Glutamatergic neuron (in vitro differentiated cells): ENCODE data around the gene HEPACAM. TPM values are rescaled to one million over a fixed set of nuclear protein-coding genes. Genes with fewer than 3 reads are reported as not detected.

Source experiments
- DNase-seq: peaks from one replicate; pipeline ENCODE4 v3.0.0; 2022
- H3K27ac Mint-ChIP-seq: one replicate; pipeline ENCODE4 v1.8.0; 2020; ENCODE audit warnings: mild to moderate bottlenecking, mixed read lengths, inconsistent platforms; ENCODE audit not compliant: unreplicated experiment
- H3K27me3 Mint-ChIP-seq: one replicate; pipeline ENCODE4 v1.8.0; 2020; ENCODE audit warnings: mild to moderate bottlenecking, moderate library complexity, mixed read lengths, inconsistent platforms; ENCODE audit not compliant: unreplicated experiment
- H3K36me3 Mint-ChIP-seq: one replicate; pipeline ENCODE4 v1.8.0; 2020; ENCODE audit warnings: mild to moderate bottlenecking, mixed read lengths, inconsistent platforms; ENCODE audit not compliant: unreplicated experiment
- H3K4me1 Mint-ChIP-seq: one replicate; pipeline ENCODE4 v1.8.0; 2020; ENCODE audit warnings: mild to moderate bottlenecking, low read depth, mixed read lengths, inconsistent platforms; ENCODE audit not compliant: unreplicated experiment
- H3K4me3 Mint-ChIP-seq: one replicate; pipeline ENCODE4 v1.8.0; 2020; ENCODE audit warnings: mild to moderate bottlenecking, mixed read lengths, inconsistent platforms; ENCODE audit not compliant: unreplicated experiment
- H3K9me3 Mint-ChIP-seq: one replicate; pipeline ENCODE4 v1.8.0; 2020; ENCODE audit warnings: mild to moderate bottlenecking, moderate library complexity, mixed read lengths, inconsistent platforms; ENCODE audit not compliant: unreplicated experiment
- total RNA-seq: library from RNA; stranded (reverse); fragmentation: NEBNext Ultra II Directional; extraction: Animal tissue kit (Norgen Biotek cat#: 25700); gene quantifications from one replicate; pipeline ENCODE4 v1.2.1, GENCODE V29; 2021; ENCODE audit not compliant: unreplicated experiment
- TF ChIP-seq, protein P1 (sequence below): fragments of 200-600 bp; sonication (generic); IDR thresholded peaks from one replicate; pipeline ENCODE4 v1.5.0; 2021; ENCODE audit not compliant: partially characterized antibody, unreplicated experiment

The HEPACAM gene
- total RNA-seq, 1 donor from 2014 or later, result not detected

GRCh38 chr11:124899383-124900145, 36.3 kb downstream of the HEPACAM start:
- DNase-seq, result no peak

GRCh38 chr11:124898711-124899110, 37.1 kb downstream of the HEPACAM start:
- H3K27ac Mint-ChIP-seq, result no peak overlapping the region
- no peak overlapping the region for H3K4me3 Mint-ChIP-seq
- peaks cover 3% of the 10 kb centered on the region for H3K27me3 Mint-ChIP-seq
- no peaks in the 10 kb centered on the region for H3K4me1 Mint-ChIP-seq
- no peaks in the 10 kb centered on the region for H3K36me3 Mint-ChIP-seq
- H3K9me3 Mint-ChIP-seq, result peaks cover 3% of the 10 kb centered on the region
- TF ChIP-seq, protein P1, sequence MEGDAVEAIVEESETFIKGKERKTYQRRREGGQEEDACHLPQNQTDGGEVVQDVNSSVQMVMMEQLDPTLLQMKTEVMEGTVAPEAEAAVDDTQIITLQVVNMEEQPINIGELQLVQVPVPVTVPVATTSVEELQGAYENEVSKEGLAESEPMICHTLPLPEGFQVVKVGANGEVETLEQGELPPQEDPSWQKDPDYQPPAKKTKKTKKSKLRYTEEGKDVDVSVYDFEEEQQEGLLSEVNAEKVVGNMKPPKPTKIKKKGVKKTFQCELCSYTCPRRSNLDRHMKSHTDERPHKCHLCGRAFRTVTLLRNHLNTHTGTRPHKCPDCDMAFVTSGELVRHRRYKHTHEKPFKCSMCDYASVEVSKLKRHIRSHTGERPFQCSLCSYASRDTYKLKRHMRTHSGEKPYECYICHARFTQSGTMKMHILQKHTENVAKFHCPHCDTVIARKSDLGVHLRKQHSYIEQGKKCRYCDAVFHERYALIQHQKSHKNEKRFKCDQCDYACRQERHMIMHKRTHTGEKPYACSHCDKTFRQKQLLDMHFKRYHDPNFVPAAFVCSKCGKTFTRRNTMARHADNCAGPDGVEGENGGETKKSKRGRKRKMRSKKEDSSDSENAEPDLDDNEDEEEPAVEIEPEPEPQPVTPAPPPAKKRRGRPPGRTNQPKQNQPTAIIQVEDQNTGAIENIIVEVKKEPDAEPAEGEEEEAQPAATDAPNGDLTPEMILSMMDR, result no peak
- DNase-seq, result no peak

More at GRCh38 chr11:124899383-124900145, 36.3 kb downstream of the HEPACAM start:
- no peak overlapping the region for H3K4me3 Mint-ChIP-seq
- TF ChIP-seq, protein P1, result no peak
- H3K27ac Mint-ChIP-seq, result no peak overlapping the region
- H3K36me3 Mint-ChIP-seq, result no peaks in the 10 kb centered on the region
- H3K4me1 Mint-ChIP-seq, result no peaks in the 10 kb centered on the region
- peaks cover 3% of the 10 kb centered on the region for H3K9me3 Mint-ChIP-seq
- H3K27me3 Mint-ChIP-seq, result peaks cover 3% of the 10 kb centered on the region

DNA sequence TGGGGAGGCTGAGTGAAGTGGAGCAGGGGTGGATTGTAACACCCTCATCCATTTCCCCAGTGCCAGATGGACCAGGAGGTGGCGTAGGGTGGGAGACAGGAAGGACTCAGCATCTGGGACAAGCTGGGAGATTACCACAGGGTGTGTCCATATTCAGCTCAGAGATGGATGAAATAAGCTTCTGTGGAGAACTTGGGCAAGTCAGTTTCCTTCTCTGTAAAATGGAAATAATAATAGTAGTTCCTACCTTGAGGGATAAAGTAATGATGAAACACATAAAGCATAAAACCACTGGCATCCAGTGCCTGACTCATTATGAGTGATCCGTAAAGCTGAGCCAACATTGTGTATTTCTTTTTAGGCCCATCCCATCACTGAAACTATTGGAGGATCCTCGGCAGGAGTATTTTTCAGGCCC, 37.6 kb downstream of the HEPACAM start:
- DNase-seq, result no peak
- Mint-ChIP-seq H3K9me3 (peaks cover 3% of the 10 kb centered on the region), H3K36me3 (no peaks in the 10 kb centered on the region), H3K4me3 (no peak overlapping the region), H3K4me1 (no peaks in the 10 kb centered on the region), H3K27me3 (peaks cover 3% of the 10 kb centered on the region), H3K27ac (no peak overlapping the region)
- TF ChIP-seq, protein P1, result no peak

DNA sequence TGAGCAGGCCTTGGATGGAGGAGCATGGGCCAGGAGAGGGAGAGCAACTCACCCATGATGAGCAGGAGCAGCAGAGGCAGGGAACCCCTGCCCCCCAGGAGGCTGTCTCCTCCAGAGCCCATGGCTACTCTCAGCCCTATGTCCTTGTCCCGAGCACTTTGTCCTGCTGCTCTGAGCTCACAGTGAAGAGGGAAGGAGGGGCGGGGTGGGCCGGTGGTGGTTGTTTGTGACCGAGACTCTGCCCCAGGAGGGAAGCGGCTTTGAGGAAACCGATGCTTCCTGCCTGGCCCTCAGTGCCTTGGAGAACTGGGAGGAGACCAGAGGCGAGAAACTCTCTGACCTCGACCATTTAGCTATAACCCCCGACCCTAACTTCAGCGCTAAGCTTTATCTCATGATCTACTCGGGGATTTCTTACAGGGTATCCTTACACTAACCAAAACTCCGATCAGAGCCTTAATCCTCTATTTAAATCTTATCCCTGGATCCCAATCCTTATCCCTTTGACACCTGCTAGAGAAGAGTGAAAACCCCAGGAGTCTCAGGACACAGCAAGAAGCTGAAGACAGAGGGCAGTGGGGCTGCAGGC, 38.1 kb downstream of the HEPACAM start, which contains the start of gene ROBO4:
ROBO4 (minus strand) TSS at position 192 of the 589 bp plus-strand sequence; CDS start at position 122, 70 bp downstream.
- no peaks in the 10 kb centered on the region for H3K4me1 Mint-ChIP-seq
- H3K36me3 Mint-ChIP-seq, result no peaks in the 10 kb centered on the region
- H3K27me3 Mint-ChIP-seq, result peaks cover 3% of the 10 kb centered on the region
- H3K4me3 Mint-ChIP-seq, result no peak within 1 kb of the TSS
- no peak for DNase-seq
- no peak within 1 kb of the TSS for H3K27ac Mint-ChIP-seq
- TF ChIP-seq, protein P1, result no peak
- H3K9me3 Mint-ChIP-seq, result peaks cover 3% of the 10 kb centered on the region
